ENCODE data around the gene DNAJB13.

GRCh38 chr11:73946798-73947458 lies 3.9 kb upstream of the DNAJB13 start:
- TF ChIP-seq CTCF (IDR thresholded peaks at IDR 0.05) (no peak), POLR2A (IDR thresholded peaks at IDR 0.05) (no peak)

All from right lobe of liver (tissue), 4 donors.